Measurements from ENCODE around the gene PREX1.

The PREX1 gene

GRCh38 chr20:48747840-48748414 is 79.9 kb downstream of the PREX1 start:
- DNase-seq = no peak

DNA sequence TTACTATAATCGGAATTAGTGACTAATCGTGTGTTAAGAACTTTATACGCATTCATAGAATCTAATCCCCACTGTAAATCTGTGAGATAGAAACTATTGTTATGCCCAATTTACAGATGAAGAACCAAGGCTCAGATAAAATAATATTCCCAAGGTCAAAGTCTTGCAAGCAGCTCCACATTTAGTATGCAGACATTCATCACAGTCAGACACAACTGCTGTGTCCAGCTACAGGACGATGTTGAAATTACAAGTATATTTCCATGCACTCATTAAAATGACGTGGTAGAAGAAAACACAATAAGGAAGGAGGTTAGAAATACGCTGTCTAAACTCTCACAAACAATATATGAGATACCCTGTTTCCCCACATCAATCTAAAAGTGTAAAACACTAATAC is 82.5 kb downstream of the PREX1 start:
- no peak for DNase-seq

DNA sequence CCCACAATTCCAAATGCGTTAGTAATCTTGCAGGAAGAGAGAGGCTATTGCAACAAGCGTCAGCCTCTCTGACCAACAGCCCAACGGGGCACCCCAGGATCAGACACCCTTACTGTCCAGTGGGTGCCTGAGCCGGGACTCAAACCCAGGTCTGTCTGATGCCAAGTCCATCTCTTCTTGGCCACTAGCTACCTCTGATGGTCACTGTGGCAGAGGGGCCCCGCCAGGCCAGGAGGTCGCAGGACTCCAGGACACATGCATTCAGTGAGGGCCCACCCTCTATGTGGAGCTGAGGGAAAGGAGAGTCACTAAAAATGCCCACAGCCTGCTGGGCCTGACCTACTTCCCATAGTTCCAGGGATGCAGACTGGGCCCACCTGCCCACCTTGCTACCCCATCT is 83.3 kb downstream of the PREX1 start:
- DNase-seq = no peak

- DNase-seq = no peak
Measured at GRCh38 chr20:48743807-48744206, 84.0 kb downstream of the PREX1 start.

DNA sequence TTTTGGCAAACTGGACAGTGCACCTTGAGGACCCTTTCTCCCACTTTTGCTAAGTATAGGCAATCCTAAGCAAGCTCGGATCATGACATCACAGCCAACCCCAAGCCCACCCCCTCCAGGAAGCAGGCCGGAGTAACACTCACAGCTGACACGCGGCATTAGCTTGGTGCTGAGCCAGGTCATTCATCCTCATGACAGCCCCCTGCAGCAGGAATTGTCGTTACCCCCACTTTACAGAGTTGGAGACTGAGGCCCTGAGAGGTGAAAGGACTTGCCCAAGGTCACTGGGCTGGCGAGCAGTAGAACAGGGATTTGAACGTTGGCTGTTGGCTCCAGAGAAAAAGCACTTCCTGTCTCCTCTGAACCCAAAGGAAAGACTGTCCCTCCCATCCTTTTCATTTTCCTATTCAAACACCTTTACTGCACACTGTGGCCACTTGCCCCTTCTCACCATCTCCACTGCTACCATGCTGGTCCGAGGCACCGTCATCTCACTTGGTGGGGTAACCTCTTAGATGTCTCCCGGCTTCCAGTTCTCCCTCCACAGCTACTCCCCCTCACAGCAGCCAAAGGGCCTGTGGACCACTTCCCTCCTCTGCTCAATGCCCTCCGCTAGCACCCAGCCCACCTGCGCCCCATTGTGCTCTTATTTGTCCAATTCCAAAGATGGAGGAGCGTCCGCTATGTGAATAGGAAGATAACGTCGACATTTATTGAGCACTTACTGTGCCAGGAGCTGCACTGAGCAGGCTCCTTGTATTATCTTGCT is 84.7 kb downstream of the PREX1 start:
- no peak for DNase-seq

- DNase-seq = no peak
Measured at GRCh38 chr20:48742233-48742632, 85.6 kb downstream of the PREX1 start.

DNA sequence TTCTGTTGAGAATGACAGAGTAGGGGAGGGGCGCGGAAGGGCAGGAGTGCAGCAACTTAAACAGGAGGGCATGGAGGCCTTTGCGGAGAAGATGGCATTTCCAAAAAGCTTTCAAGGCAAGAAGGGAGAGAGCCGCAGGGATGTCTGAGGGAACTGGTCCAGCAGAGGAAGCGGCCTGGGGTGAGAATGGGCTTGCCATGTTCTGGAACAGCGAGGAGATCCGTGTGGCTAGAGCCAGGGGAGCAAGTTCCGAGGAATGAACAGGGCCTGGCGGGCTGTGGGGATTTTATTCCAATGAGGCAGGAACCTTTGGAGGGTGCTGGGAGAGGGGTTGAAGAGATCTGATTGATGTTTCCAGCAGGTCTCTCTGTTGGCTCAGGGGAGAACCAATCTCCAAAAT is 86.1 kb downstream of the PREX1 start:
- no peak for DNase-seq

GRCh38 chr20:48740712-48741111 is 87.1 kb downstream of the PREX1 start:
- no peak for DNase-seq

DNA sequence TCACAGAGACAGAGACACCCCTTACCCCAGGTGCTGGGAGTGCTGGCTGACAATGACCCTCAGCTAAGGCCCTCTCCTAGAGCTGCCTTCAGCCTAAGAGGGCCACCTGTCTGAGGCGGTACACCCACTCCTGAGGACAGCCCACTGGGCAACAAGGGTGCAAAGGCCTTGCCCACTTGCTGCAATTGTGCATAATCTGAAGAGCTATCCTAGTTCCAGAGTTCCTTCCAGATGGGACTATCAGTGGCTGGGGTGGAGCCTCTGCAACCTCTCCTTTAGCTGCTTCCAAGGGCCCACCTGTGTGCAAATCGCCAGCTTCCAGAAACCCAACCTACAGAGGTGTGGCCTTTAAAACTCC is 87.5 kb downstream of the PREX1 start:
- no peak for DNase-seq

DNA sequence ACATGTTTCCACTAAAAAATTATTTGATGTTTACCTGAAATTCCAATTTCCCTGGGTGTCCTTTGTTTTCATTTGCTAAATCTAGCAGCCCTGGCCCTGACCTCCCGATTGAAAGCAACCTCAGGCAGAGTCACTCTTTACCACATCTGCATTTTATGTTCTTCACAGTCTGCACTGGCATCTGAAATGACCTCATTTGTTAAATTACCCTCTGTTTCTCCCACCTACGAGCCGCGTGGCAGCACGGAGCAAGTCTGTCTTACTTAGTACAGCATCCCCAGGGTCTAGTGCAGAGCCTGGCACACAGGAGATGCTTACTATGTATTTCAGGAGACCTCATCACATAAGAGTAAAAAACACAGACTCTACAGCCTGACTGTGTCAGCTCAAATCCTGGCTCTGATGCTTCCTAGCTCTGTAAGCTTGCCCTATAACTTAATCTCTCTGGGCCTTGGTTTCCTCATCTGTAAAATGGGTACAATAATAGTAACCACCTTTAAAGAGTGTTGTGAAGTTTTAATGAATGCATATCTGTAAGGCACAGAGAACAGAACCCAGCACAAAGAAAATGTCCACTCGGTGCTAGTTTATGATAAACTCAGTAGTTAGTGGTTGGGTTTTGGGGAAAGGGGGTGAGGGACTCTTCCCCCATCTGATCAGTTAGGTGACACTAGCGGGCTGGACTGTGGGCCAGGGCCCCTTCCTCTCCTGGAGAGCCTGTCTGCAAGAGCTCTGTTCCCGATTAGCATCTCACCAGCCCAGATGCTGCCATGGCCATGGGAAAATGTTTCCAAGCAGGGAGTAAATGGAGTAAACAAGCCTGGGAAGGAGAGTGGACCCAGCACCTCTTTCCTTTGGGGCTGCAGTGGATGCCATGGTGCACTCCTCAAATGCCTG is 88.2 kb downstream of the PREX1 start:
- DNase-seq = no peak

DNA sequence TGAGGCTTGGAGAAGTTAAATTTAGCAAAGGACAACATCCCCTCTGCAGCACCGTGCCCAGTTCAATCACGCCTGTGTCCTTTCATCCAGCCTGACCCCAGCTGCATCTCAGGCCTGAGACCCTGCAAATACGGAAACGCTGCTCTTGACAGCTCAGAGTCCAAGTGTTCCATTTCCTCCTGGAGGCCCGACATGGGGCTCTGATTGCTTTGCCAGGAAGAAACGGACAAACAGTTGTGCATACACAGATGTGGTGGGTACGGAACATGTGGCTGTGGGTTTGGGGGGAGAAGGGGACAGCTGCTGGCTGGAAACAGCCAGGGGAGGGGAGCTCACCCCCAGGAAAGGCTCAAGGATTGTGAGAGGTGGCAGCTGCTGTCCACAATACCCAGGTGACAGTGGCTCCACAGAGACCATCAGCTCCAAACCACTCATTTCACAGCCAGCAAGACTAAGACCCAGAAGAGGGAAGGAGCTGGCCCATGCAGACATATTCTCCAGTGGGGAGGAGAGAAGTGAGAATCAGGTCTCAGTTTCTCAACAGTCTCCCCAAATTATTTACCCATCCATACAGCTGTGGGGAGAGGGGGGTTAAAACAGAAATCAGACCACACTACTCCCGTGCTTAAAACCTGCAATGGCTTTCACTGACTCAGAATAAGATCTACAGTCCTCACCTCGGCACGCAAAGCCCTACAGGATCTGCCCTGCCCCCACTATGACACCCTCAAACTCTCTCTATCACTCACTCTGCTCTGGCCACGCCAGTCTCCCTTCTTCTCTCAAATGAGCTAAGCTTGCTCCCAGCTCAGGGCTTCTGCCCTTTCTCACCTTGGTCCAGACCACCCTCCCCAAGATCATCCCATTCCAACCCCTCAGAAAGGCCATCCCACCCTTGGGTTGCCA is 89.1 kb downstream of the PREX1 start:
- DNase-seq = peak in 1 of 2 donors; percentile 26

- DNase-seq = no peak
Measured at GRCh38 chr20:48738094-48738398, 89.8 kb downstream of the PREX1 start.

- DNase-seq = peak; percentile 74 to 84
Measured at GRCh38 chr20:48737434-48738093, 90.2 kb downstream of the PREX1 start.

- no peak for DNase-seq
Measured at GRCh38 chr20:48736636-48737035, 91.2 kb downstream of the PREX1 start.

DNA sequence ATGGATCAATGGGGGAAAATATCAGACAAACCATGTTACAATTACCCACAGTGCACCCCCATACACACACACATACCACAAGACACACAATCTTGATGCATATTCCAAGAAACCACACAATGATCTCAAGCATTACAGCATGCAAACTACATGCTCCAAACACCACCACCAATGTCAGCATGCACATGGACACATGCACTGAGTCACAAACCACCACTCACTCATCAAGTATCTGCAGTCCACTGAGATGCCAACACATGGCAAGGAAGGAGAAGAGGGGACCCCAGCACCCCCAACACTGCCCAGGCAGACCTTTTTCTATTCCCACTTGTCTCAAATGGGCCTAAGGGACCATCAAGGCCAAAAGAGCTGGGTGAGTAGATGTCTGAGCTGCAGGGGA is 91.6 kb downstream of the PREX1 start:
- no peak for DNase-seq

DNA sequence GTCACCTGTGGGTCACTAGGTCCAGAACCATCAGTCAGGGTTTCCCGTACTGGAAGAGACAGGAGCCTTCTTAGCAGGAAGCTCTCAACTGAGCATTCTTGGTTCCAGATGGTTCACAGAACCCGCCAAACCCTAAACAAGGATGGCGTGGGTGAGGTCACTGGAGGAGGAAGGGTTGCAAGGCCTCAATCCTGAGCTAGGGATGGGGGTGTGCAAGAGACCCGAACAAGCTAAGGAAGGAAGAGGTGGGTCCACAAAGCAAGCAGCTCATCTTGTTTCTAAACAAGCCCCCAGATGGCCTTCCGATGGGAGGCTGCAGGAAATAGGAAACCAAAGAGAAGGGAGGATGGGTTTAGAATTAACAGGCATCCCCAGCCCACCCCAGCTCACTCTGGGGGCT is 92.7 kb downstream of the PREX1 start:
- no peak for DNase-seq

- DNase-seq = no peak
Measured at GRCh38 chr20:48734104-48734749, 93.6 kb downstream of the PREX1 start.

- DNase-seq = no peak
Measured at GRCh38 chr20:48733296-48733790, 94.5 kb downstream of the PREX1 start.

DNA sequence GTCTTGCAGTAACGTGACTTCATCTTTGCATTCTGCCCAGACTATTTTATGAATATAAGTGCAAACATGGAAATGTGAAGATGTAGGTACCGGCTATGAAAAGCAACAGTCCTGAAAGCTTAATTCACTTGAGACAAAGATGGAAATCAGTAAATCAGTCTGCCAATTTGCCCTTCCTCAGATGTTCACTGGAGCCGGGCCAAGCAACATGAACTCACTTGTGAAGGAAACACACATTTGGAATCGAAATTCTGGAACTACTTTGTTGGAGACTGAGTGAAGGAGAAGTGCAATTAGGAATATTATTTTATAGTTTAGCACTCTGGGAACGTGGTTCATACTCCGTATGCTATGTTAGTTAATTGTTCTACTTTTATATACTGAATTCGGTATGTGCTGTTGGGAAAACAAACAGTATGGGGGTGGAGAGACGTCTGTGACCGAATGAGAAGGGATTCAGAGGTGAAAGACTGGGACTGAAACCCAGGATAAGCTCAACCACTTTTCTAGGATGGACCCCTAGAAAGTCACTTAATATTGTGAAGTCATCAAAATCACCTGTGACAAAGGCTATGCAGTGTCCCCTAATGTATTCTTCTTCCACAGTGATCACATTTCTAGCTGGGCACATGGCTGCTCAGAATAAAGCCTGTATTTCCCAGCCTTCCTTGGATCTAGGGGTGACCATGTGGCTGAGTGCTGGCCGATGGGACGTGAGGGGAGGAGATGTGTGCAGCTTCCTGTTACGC is 95.5 kb downstream of the PREX1 start:
- no peak for DNase-seq

DNA sequence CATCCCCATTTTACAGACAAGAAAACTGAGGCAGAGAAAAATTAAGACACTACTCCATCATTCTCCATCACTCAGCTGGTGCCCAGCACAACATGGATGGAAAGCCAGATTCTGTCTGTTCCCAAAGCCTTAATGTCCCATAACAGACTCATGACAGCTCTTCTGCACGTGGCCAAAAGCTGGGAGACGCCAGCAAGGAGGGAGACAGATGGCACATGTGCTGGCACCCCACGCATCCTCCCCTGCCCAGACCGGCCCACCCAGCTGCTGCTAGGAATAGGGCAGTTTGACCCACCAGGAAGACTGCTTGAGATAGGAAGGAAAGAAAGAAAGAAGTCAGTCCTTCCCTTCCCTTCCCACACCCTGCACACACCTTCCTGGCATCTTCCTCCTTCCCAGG is 96.3 kb downstream of the PREX1 start:
- no peak for DNase-seq

DNA sequence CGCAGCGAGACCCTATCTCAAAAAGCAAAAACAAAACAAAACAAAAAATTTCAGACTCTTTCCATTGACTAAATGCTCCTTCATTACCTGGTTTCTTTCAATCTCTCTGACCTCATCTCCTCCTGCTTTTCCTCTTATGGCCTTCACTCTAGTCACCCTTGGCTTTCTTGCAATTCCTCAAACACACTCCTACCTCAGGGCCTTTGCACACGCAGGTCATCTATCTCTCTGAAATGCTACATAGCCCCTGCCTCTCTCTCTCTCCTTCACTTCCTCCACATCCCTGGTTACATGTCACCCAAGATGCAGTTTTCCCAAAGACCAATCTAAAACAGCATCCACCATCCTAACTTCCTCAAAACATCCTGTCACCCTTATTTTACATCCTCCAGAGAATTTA is 96.8 kb downstream of the PREX1 start:
- DNase-seq = no peak

Data from hippocampal formation (tissue), 2 donors.